Neutrophil (primary cell): ENCODE data around the gene LONP1.
"Not testable (repeated sequence)": the region's sequence is repeated elsewhere in the genome, so short reads cannot be mapped to it uniquely, and the experiment has no call there.

Source experiments
- H3K27ac ChIP-seq: fragments of 200-600 bp; sonication (generic); 2 replicates; pipeline ENCODE4 v1.5.1; 2016; ENCODE audit warnings: mild to moderate bottlenecking, moderate library complexity
- H3K27me3 ChIP-seq: fragments of 200-600 bp; sonication (generic); 2 replicates; pipeline ENCODE4 v1.6.0; 2016; ENCODE audit warnings: mild to moderate bottlenecking
- H3K36me3 ChIP-seq: fragments of 200-600 bp; sonication (generic); 2 replicates; pipeline ENCODE4 v1.5.1; 2017
- H3K4me1 ChIP-seq, 2 experiments: fragments of 200-600 bp in 1 of 2; sonication (generic) in 1 of 2; 1 replicate in 1 of 2; 2 replicates in 1 of 2; pipeline versions ENCODE4 v1.5.1 to v1.6.1; 2013 to 2016; ENCODE audit warnings: low read depth in 1 of 2, low read length in 1 of 2, mild to moderate bottlenecking in 1 of 2, moderate library complexity in 1 of 2; ENCODE audit not compliant: control insufficient read depth in 1 of 2, insufficient read depth in 1 of 2
- H3K4me3 ChIP-seq, 2 experiments: fragments of 200-600 bp in 1 of 2; sonication (generic) in 1 of 2; 1 replicate in 1 of 2; 2 replicates in 1 of 2; pipeline ENCODE4 v1.5.1; 2013 to 2016; ENCODE audit warnings: low read depth in 1 of 2, low read length in 1 of 2, mild to moderate bottlenecking in 1 of 2, moderate library complexity in 1 of 2
- H3K9me3 ChIP-seq: fragments of 200-600 bp; sonication (generic); 2 replicates; pipeline ENCODE4 v1.5.1; 2016
- TF ChIP-seq, protein P1 (sequence below): fragments of 200-600 bp; sonication (generic); IDR thresholded peaks from 2 replicates; pipeline ENCODE4 v1.5.1; 2016; ENCODE audit warnings: antibody characterized with exemption

Gene LONP1

DNA sequence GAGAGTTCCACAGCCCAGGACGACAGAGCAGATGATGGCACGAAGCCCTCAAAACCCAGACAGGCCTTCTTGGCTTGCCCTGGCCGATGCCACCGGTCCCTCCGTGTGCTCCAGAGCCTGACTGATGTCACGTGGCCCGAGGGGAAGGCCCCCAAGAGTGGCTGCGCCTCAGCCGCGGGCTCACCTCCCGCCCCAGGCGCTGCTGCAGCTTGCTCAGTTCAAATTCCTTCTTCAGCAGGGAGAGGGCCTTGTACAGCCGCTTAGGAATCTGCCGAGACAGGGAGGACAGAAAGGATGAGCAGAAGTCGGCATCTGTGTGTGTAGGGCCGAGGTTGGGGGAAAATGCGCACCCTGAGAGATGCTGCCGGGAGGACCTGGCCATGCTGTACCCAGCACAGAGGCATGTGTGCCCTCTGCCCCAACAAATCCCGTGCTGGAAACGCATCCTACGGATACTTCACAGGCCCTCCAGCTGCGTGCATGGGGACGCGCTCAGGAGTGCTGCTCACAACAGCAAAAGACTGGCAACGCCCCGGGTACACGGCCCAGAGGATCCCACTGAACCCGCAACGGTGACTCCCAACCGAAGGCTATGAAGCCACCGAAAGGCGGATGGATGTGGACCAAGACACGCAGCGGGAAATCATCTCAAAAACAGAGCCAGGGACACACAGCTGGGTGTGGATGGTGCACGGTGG, 12.9 kb downstream of the LONP1 start:
- Histone ChIP-seq H3K36me3 (peaks cover 69% of the 10 kb centered on the region), H3K4me1 (no peaks in the 10 kb centered on the region), H3K27ac (no peak overlapping the region), H3K9me3 (no peaks in the 10 kb centered on the region), H3K27me3 (no peaks in the 10 kb centered on the region), H3K4me3 (no peak overlapping the region)
- TF ChIP-seq, protein P1, sequence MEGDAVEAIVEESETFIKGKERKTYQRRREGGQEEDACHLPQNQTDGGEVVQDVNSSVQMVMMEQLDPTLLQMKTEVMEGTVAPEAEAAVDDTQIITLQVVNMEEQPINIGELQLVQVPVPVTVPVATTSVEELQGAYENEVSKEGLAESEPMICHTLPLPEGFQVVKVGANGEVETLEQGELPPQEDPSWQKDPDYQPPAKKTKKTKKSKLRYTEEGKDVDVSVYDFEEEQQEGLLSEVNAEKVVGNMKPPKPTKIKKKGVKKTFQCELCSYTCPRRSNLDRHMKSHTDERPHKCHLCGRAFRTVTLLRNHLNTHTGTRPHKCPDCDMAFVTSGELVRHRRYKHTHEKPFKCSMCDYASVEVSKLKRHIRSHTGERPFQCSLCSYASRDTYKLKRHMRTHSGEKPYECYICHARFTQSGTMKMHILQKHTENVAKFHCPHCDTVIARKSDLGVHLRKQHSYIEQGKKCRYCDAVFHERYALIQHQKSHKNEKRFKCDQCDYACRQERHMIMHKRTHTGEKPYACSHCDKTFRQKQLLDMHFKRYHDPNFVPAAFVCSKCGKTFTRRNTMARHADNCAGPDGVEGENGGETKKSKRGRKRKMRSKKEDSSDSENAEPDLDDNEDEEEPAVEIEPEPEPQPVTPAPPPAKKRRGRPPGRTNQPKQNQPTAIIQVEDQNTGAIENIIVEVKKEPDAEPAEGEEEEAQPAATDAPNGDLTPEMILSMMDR, result no peak

DNA sequence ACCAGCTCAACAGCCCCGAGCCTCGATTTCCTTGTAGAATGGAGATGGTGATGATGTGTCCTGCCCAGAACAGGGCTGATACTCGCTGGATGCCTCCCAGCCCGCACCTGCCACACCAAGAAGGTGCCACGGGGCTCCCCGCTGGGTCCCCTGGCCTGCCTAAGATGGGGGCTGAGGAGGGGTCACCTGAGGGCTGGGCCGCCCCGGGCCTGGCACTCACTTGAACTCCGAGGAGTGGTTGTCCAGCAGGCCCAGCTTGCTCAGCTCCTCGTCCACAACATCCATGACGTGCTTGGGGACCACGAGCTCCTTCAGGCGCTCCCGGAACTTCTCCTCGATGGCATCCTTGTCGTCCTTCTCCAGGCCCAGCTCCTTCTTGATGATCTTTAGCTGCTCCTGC, 14.4 kb downstream of the LONP1 start:
- Histone ChIP-seq H3K4me3 (no peak overlapping the region), H3K9me3 (no peaks in the 10 kb centered on the region), H3K27me3 (no peaks in the 10 kb centered on the region), H3K4me1 (no peaks in the 10 kb centered on the region), H3K27ac (no peak overlapping the region), H3K36me3 (peaks cover 58% of the 10 kb centered on the region)
- TF ChIP-seq, protein P1, result no peak

DNA sequence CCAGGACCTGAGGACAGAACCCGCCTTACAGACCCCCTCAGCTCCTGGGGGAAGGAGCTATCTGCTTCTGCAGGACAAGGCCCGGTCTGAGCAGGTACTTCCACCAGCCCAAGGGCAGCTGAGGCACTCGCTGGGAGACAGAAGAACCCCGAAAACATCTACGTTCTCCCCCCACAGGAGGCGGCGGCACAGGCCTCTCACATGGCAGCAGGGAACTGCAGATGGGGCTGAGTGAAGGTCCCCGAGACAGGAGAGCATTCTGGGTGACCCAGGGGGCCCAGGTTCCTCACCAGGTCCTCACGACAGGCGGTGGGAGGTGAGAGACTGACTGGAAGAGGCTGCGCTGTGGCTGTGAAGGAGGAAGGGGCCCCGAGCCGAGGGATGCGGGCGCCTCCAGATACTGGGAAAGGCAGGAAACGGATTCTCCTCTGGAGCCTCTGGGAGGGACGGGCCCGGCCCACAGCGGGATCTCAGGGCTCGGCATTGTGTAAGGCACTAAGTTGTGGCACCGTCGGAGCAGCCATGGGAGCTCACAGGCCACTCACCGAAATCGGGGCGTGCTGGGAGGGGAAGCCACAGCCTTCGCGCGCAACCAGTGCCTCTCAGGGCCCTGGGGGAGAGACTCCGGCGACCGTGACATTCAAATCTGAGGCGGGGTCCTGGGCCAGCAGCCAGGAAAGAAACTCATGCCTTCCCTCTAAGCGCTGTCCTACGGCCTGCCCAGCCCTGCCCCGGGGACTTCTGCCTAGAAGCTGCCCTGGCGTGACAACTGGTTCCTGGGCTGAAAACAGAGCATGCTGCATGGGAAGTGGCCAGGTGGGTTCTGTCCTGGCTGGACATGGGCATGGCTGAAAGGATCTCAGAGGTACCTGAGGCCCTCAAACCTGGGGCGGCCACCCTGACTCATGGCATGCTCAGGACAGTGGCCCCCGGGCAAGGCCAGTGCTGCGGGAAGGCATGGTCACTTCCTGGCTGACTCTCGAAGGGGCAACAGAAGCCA, 15.8 kb downstream of the LONP1 start:
- Histone ChIP-seq H3K4me3 (no peak overlapping the region), H3K36me3 (peaks cover 66% of the 10 kb centered on the region), H3K27me3 (no peaks in the 10 kb centered on the region), H3K9me3 (no peaks in the 10 kb centered on the region), H3K4me1 (no peaks in the 10 kb centered on the region), H3K27ac (no peak overlapping the region)
- TF ChIP-seq, protein P1, result no peak

DNA sequence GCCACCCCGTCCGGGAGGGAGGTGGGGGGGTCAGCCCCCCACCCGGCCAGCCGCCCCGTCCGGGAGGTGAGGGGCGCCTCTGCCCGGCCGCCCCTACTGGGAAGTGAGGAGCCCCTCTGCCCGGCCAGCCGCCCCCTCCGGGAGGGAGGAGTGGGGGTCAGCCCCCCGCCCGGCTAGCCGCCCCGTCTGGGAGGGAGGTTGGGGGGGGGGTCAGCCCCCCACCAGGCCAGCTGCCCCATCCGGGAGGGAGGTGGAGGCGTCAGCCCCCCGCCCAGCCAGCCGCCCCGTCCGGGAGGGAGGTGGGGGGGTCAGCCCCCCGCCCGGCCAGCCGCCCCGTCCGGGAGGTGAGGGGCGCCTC, 17.9 kb downstream of the LONP1 start:
- H3K4me3 ChIP-seq, H3K27me3 ChIP-seq, H3K4me1 ChIP-seq, H3K27ac ChIP-seq, H3K9me3 ChIP-seq: not testable (repeated sequence)
- H3K36me3 ChIP-seq, result peaks cover 68% of the 10 kb centered on the region

DNA sequence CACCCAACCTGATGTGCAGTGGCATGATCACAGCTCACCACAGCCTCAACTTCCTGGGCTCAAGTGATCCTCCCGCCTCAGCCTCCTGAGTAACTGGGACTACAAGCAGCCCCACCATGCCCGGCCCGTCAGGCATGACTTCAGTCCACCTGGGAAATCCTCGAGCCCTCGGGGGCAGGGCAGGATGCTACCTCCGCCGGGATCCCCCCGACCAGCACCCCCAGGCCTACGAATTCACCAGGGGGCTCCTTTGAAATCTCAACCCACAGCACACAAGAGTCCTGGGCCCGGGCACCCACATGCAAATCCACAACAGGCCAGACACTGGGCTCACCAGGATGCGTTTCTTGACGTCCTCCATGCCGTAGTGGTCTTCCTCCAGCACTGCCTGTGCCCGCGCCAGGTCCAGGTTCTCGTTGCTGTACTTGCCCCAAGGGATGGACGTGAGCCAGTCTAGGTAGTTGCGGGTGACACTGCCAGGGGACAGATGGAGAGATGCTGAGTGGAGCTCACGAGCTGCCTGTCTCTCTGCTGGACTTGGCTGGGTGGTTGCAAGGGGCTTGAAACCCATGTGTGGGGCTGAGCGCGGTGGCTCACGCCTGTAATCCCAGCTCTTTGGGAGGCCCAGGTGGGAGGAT, 19.4 kb downstream of the LONP1 start:
- H3K4me1 ChIP-seq, result no peaks in the 10 kb centered on the region
- no peaks in the 10 kb centered on the region for H3K9me3 ChIP-seq
- H3K27me3 ChIP-seq, result no peaks in the 10 kb centered on the region
- TF ChIP-seq, protein P1, result no peak
- H3K4me3 ChIP-seq, result no peak overlapping the region
- peaks cover 68% of the 10 kb centered on the region for H3K36me3 ChIP-seq
- no peak overlapping the region for H3K27ac ChIP-seq
